Hindlimb muscle (tissue), 1 donor: ENCODE results near the gene HK3. TPM values are rescaled to one million over a fixed set of nuclear protein-coding genes. Genes with fewer than 3 reads are reported as not detected.

Experiments used
- DNase-seq: peaks from one replicate; pipeline ENCODE4 v3.0.0-alpha.2; 2013
- polyA plus RNA-seq: library from polyadenylated mRNA; unstranded; fragments of 120-200 nt; gene quantifications from one replicate; pipeline ENCODE4 v1.2.1, GENCODE V29; 2013; ENCODE audit not compliant: insufficient read length

HK3 gene, protein sequence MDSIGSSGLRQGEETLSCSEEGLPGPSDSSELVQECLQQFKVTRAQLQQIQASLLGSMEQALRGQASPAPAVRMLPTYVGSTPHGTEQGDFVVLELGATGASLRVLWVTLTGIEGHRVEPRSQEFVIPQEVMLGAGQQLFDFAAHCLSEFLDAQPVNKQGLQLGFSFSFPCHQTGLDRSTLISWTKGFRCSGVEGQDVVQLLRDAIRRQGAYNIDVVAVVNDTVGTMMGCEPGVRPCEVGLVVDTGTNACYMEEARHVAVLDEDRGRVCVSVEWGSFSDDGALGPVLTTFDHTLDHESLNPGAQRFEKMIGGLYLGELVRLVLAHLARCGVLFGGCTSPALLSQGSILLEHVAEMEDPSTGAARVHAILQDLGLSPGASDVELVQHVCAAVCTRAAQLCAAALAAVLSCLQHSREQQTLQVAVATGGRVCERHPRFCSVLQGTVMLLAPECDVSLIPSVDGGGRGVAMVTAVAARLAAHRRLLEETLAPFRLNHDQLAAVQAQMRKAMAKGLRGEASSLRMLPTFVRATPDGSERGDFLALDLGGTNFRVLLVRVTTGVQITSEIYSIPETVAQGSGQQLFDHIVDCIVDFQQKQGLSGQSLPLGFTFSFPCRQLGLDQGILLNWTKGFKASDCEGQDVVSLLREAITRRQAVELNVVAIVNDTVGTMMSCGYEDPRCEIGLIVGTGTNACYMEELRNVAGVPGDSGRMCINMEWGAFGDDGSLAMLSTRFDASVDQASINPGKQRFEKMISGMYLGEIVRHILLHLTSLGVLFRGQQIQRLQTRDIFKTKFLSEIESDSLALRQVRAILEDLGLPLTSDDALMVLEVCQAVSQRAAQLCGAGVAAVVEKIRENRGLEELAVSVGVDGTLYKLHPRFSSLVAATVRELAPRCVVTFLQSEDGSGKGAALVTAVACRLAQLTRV
- 1.4 TPM for polyA plus RNA-seq

DNA sequence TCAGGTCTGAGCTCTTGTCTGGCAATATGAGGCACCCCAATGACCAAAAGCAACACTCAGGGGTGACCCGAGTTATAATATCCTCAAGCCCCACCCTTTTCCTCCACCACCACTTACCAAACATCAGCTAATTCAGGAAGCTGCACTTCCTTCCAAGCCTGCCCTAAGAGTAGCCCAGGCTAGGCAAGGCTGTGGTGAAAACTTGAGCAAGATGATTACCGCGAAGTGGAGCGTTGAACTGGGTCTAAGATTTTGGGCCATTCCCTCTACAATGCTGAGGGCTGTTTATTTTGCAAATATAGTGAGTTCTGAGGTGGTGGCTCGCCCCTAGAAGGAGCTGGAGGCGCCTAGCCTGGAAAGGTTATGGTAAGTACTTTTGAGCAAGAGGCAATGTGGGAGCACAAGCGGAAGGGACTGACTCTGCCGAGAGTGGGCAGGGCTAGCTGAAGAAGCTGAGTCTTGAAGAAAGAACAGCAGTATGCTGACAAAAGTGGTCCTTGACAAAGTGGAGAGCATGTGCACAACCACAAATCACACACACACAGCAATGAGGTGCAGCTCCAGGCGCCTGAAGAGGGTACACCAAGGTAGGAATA lies at the start of gene HK3:
HK3 (minus strand) TSS at position 51 of the 596 bp plus-strand sequence. CDS start 3,187 bp downstream, outside the sequence.
- DNase-seq: no peak

DNA sequence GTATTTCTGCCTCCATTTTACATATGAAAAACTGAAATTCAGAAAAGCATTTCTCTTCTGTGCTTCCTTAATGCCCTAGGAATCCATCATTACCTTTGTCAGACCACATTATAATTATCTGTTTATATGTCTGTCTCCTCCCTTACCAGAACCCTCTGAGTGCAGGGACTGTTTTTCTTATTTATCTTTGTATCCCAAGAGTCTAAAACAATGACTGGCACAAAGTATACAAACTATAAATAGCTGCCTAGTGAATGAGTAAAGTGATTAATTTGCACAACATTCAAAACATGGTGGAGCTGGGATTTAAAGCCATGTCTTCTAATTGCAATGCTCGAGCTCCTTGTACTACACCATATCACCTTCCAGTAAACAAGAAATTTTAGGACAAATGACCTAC lies 49.3 kb upstream of the HK3 start:
- DNase-seq: no peak

DNA sequence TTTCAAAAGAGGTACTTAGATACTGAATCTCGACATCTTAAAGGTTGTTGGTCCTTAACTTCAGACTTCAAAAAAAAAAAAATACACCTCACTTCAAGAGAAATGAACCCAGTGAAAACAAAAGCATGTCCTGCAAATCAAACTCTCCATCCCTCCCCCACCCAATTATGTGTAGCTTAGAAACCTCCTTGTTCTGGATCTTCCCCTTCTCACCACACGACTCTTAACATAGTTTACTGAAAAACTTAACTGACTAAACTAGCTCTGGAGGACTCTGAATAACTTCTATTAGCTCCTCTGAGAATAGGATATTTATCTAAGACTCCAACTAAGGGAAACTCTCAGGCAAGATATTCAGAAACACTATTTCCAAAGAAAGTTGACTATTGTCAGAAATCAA lies 48.7 kb upstream of the HK3 start:
- no peak for DNase-seq

DNA sequence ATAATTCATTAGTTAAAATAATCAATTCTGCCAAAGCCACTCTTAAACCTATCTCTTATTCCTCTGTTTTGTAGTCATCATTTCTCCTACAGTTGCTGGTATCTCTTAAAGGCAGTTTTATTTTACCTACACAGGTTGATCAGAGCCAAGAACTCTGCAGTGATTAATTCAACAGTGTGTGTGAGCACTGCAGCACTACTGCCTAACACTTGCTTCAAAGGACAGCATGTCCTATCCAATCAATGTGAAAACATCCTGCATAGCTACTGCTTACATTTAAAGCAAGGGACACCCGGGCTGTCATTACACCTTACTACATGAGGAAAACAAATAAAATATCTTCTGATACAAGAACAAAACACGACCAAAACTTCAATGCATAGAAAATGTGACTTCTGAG lies 45.1 kb upstream of the HK3 start:
- DNase-seq: no peak

DNA sequence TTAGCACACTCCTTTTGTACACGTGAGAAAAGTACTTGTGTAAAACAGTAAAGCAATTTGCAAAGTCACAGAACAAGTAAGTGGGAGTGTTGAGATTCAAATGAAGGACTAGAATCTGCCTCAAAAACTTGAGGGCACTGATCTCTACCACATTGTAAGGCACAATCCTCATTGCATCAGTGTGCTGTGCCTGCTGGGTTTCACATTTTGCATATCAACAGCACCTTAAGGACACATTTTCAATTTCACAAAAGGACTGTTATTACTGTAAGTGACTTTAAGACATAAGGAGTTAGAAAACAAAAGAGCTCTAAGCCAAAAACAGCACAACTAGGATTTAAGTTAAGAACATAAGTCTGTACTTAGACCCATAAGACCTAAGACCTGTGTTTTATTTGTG lies 44.7 kb upstream of the HK3 start:
- DNase-seq: no peak

DNA sequence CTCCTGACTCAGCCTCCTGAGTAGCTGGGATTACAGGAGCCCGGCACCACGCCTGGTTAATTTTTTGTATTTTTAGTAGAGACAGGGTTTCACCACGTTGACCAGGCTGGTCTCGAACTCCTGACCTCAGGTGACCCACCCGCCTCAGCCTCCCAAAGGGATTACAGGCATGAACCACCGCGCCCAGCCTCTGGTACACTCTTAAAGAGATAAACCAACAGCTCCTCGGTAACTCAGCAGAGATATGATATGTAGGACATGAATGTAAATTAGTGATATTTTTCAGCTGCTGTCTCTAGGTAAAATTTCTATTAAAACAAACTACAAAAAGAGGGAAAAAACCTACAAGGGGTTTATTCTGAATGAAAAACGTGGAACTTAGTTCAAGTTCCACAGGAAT lies 42.8 kb upstream of the HK3 start:
- no peak for DNase-seq

DNA sequence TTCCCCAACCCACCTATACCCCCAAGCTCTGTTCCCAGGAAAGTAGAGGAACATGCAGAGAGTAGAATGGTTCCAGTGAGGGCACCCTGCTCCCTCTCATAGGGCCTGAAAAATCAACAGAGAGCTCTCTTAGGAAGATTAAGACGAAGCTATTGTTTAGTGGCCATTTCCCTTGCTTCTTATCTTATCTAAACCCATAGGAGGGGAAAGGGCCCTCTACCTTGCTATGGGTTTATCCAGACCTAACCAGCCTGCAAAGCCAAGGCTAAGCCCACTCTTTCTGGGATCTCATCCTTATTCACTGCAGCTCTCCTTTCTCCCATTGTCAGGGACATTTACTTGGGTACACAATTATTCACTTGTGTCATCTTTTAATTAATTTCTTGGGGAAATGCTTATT lies 39.3 kb upstream of the HK3 start:
- DNase-seq: no peak

DNA sequence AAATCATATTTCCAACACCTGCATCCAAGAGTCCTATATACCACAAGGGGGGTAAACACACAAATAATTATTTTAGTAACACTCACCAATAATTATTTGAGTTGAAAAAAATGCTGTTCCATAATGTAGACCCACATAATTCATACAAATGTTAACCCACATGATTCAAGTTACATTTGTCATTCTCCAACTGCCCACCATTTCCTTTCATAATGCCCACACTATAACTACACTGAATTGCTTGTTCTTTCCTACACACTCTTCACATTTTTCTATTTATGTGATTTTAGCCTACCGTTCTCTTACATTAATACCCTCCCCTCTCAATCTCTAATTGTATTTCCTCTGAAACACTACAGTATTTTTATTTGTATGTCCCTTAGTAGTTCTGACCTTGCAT lies 35.9 kb upstream of the HK3 start:
- no peak for DNase-seq

DNA sequence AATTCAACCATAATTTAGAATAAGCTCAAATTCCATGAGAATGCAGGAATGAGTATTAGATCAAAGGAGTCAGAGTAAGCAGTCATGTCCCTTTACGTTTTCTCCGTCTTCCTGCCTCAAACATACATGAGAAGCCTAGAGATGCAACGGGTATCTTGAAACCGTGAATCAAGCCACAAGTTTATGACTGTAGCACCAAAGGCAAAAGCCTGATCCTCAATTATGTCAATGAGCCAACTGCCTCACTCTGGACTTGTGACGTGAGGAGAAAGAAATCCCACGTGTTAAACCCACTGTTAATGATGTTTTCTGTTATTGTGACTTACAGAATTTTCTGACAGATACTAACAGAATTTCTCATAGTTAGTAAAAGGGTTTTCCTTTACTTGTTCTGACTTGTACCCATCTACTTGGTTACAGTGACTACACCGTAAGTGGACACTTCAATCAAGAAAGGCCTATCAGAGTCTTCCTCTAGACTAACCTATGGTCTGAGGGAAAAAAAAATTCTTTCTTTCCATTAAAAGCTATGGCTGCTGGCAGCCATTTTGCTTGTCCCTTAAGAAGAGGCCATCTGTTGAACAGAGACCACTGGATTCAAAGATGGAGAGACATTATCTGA lies 35.3 kb upstream of the HK3 start:
- DNase-seq: no peak

DNA sequence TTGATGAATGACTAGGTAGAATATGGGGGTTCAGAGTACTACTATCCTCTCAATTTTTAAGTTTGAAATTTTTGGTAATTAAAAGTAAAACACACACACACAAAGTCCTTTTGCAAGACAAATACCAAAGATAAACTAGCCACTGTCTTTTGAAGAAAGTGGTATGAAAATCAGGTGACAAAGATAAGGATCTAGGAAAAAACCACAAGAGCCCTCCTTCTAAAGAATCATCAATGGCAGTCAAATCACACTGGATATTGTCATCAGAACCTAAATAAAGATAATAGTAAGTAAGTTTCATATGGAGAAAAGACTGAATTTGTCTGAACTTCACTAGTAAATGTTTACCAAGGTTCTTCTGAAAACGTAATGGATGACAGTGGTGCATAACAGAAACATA lies 30.5 kb upstream of the HK3 start:
- no peak for DNase-seq

DNA sequence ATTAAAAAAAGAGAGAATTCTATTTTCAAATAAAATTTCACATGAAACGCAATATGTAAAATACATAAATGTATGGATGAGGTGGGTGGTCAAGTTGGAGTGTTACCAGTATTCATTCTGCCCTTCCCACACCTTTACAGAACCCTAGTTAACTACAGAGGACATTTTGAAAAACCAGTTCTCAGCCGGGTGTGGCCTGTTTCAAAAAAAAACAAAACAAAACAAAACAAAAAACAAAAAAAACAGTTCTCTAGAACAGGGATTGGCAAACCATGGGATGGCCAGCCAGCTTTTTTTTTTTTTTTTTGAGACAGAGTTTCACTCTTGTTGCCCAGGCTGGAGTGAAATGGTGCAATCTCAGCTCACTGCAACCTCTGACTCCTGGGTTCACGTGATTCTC lies 28.4 kb upstream of the HK3 start:
- no peak for DNase-seq

DNA sequence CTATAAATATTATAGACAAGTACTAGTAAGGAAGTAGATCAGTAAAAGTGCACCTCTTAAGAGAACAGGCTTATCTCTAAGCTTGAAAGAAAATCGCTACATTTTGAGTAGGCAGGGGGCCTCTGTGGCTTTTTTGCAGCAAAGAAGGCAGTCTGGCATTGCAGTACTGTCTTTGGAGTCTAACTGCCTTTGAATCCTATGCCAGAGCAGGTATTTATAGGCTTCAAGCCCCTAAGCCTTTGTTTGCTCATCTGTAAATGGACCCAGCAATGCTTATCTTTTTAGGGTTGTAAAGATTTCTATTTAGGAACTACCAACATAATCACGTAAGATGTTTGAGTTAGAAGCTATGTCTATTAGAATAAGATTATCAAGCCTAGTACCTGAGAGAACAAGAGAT lies 23.7 kb upstream of the HK3 start:
- no peak for DNase-seq

DNA sequence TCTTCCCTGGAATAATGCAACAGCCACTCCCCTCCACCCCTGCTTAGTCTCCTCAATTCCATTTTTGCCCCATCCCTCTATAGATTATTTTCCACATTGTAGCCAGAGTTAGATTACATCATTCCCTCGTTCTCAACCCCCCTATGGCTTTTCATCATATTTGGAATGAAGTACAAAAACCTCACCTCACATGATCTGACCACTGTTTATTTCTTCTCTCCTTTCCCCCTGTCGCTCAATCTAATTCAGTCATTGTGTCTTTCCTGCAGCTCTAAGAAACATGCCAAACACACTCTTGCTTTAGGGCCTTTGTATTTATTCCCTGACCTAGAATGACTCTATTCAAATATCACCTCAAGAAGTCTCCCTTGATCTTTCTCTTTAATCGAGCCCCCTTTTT lies 22.6 kb upstream of the HK3 start:
- no peak for DNase-seq

DNA sequence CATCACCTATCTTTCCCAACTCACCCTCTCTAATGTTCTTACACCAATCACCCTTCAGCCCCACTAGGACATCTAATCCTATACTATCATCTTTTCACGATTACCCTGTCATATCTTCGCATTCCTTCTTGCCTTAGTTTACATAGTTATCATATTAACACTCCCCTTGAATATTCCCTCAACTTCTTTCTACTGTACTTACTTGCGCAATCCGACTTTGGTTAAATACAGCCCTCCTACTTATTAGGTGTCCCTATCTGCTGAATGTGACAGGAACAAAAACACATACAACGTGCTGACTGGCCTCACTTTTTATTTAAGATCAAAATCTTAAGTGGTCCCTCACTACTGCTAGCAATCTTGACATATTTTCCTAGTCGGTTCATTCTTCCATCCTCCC lies 19.5 kb upstream of the HK3 start:
- no peak for DNase-seq

DNA sequence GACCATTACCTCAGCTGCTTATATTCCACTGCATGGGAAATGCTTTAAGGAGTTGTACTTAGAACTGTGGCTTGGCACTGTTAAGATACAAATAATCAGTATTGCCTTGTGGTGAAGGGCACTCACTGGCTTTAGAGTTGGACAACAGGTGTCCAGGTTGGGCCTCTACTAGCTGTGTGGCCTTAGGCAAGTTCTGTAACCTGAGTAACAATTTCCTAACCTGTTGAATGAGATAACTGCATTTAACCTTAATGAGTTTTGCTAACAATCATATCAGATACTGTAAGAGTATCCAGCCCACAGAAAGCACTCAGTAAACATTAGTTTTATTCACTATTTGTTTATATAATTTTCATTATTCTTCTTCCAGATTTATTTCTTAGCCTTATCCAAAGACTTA lies 17.2 kb upstream of the HK3 start:
- no peak for DNase-seq

DNA sequence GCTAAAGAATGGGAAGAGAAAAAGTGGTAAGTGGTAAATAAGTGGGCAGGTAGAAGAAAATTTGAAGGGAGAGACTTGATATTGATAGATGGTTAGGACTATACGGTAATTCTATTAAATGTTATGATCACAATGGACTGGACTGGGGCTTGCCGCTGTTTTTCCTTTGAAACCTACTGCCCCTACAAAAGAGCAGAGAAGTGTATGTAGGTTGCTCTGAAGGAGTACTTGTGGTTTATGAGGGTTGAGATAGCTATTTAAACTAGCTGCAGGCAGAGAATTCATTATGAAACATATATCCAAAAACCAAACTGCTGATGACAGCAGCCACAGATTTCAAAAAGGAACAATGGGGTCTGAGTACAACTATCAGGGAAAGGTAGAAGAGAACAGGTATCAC lies 16.8 kb upstream of the HK3 start:
- DNase-seq: no peak

DNA sequence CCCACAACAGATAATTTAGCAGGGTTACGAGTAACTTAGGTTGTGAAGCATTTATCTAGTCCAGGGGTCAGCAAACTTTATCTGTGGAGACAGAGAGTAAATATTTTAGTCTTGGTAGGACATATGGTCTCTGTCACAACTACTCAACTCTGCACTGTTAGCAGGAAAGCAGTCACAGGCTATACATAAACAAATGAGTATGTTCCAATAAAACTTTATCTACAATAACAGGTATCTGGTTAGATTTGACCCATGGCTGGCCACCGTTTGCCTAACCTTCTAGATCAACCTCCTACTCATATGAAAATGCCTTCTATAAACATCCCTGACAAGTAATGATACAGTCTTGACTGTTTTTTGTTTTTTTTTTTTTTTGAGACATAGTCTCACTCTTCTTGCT lies 13.0 kb upstream of the HK3 start:
- no peak for DNase-seq

DNA sequence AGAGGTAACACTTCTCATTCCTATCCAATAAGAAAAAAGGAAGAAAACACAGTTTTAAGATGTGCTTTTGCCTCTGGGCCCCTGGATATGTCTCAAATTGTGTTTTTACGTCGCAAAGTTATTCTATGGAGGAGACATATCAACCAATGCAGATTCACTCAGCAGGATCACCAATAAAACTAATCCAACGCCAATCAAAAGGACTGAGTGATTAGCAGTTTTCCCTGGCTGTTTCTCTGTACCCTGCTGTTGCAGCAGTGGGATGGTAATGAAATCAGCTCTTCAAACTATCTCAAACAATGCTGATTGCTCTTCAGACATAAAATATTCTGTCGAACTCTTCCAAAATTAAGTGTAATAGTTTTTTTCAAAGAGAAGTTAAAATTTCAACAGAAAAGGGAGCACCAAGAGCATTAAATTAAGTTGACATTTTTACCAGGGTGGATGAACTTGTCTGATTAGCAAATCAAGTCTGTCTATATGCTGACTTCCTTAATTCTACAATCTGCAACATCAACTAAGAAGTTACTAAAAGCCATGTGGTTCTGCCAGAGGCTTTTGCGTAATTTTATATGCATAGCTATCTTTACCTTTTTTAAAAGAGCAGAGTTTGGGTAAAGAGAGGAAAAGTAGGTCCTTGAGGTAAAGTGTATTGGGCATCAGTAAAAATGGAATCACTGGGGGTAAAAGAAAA lies 9.7 kb upstream of the HK3 start:
- DNase-seq: no peak

DNA sequence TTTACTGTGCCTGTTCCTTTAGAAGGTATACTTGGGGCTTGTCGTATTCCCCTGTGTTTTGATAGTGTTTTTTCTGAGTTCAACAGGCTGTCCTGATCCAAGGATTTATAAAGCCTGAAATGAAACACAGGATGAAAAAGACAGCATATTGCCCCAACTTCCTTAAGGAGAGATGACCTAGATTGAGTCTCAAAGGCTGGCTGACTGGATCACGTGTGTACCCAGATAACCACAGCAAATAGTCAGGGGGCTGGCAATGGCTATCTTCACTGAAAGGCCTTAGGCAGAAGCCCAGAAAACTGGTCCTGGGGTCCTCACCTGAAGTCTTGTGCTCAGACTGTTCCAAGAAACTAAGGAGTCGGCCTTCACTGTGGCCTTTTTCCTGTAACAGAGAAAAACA lies 7.7 kb upstream of the HK3 start:
- no peak for DNase-seq

DNA sequence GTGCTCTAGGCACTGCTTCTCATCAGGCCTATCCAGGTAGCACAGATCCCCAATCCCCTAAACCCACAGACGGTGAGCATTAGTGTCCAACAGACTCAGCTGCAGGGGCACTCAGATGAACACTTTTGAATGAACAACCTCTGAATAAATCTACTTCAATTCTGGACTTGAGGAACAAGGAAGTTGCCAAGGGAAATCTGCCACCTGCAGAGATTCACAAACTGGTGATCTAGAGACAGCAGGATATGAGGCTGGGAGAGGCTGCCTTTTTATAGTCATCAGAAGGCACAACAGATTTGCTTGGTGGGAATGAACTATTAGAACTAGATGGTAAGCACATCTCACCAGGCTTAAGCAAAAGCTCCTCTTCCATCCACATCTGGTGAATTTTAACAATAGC lies 7.0 kb upstream of the HK3 start:
- DNase-seq: no peak

DNA sequence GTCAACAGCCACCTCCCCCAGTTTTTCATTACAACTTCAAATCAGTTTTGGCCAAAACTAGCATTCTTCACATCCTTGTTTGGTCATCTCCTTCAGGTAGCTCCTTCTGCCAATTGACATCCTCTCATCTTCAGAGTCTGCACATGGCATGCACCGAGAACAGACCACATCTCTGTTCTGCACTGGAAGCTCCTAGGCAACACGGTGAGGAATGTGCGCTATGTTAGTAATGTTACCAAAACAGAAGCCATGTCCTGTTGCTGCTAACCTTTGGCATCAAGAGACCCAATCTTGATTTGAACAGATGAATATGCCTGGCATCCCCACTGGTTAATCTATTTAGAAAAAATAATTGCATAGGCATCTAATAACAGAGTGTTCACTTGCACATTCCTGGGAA lies 5.1 kb upstream of the HK3 start:
- DNase-seq: no peak

DNA sequence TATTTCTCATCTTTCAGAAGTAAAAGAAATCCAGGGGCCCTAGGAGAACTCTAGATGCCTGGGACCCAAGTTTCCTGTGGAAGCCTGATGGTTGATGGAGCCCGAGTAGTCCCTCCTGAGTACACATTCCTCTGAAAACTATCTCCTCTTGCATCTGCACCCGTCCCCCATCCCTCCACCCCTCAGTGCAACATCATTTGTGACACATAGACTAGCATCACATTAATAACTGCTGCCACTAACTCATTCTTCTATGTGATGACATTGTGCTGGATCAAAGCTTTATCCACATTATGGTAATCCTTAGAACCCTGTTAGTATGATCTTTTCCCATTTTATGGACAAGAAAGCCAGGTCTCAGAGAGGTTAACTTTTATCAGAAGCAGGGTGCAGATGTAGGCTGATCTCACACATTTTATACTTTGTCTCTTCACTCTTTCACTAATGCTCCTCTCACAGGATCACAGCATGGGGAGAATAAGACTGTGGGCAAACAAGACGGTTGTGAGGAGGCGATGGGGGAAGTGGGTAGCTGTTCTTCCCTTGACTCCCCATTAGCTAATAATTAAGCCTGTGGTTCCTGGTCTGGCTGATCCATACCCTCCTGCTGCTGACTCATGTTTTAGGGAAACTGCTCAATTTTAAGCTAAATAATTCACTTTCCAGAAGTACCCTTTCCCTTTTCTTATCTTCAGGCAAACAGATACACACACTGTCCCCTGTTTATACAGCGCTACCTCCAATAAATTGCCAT lies 3.9 kb upstream of the HK3 start:
- DNase-seq: no peak
